NCI-H226 (cell line): ENCODE results near the gene RPL13A.
A peak's percentile ranks its signal among the peaks of the same experiment; 100 is the strongest.

ENCODE experiments used
- DNase-seq: peaks from one replicate; pipeline ENCODE4 v3.0.0-alpha.2; 2015

Gene RPL13A

DNA sequence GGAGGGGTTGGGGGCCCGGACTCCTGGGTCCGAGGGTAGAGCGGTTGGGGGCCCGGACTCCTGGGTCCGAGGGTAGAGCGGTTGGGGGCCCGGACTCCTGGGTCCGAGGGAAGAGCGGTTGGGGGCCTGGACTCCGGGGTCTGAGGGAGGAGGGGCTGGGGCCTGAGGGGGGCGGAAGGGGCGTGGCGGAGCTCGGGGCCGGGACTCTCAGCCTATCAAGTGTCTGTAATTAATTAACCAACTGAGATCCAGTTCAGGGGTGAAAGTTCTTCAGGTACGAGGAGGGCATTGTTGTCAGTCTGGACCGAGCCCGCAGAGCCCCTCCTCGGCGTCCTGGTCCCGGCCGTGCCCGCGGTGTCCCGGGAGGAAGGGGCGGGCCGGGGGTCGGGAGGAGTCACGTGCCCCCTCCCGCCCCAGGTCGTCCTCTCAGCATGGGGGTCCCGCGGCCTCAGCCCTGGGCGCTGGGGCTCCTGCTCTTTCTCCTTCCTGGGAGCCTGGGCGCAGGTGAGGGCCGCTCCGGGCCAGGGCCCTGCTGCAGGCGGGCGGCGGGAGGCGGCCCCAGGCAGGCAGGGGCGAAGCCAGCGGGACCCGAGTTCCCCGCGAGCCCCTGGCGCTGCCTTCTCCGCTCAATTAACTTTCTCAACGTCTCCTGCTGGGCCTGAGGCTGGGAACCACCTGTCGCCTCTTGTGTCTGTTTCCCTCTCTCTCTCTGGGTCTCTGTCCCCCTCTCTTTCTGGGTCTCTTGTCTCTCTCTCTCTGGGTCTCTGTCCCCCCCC is 25.8 kb downstream of the RPL13A start:
- no peak for DNase-seq

DNA sequence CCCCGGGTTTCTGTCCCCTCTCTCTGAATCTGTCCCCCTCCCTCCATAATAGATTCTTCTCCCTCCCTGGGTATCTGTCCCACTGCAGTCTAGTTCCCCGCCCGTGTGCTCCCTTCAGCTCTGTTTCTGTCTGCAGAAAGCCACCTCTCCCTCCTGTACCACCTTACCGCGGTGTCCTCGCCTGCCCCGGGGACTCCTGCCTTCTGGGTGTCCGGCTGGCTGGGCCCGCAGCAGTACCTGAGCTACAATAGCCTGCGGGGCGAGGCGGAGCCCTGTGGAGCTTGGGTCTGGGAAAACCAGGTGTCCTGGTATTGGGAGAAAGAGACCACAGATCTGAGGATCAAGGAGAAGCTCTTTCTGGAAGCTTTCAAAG is 26.3 kb downstream of the RPL13A start:
- DNase-seq, result no peak

DNA sequence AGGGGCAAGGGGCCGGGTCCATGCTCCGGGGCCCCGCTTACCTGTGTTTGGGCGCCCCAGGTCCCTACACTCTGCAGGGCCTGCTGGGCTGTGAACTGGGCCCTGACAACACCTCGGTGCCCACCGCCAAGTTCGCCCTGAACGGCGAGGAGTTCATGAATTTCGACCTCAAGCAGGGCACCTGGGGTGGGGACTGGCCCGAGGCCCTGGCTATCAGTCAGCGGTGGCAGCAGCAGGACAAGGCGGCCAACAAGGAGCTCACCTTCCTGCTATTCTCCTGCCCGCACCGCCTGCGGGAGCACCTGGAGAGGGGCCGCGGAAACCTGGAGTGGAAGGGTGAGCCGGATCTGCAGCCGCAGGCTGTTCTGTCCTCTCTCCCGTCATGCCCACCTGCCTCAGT is 26.7 kb downstream of the RPL13A start:
- no peak for DNase-seq

DNA sequence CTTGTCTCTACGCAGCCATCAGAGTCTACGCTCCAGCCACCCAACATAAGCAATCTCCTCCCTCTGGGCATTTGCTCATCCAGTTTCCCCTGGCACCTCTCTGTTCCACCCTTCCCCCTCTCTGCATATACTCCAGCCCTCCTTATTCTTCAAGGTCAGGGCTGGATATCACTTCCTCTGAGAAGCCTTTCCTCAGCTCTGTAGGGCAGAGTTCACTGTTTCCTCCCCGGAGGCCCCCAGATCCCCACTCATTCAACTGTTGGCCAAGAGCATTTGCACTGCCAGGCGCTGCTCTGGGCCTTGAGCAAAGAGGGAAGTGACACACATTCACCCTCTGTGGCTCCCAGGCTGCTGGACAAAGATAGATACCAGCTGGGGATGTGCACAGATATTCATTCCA is 28.4 kb downstream of the RPL13A start:
- DNase-seq, result no peak

DNA sequence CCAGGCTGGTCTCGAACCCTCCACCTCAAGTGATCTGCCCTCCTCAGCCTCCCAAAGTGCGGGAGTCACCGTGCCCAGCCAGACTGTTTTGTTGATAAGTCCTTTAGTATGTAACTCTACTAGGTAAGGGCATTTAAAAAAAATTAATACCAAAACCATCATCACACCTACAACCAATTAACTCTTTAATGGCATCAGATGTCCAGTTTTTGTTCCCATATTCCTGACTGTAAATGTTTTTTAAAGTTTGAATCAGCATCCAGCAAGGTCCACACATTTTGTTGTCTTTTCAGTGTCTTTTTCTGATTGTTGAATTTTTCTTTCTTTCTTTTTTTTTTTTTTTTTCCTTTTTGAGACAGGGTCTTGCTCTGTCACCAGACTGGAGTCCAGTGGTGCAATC is 30.6 kb downstream of the RPL13A start:
- no peak for DNase-seq

DNA sequence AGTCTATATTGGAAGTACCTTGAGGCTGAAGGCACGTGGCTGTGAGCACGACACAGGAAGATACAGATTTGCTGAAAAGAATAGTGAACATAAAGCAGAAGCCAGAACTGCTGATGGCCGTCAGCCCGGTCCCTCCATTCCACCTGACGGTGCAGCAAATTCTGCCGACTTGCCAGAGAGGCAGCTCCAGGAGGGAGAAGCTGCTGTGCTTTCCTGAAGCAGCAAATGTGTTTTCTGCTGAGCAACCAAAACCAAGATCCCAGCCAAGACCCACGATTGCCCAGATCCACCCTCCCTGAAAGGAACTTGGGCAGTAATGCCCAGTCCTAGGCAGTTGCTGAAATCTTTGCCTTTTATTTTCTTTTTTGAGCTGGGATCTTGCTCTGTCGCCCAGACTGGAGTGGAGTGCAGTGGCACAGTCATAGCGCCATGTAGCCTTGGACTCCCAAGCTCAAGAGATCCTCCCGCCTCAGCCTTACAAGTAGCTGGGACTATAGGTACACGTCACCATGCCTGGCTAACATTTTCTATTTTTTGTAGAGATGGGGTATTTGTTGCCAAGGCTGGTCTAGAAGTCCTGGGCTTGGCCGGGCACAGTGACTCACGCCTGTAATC is 33.4 kb downstream of the RPL13A start:
- no peak for DNase-seq

DNA sequence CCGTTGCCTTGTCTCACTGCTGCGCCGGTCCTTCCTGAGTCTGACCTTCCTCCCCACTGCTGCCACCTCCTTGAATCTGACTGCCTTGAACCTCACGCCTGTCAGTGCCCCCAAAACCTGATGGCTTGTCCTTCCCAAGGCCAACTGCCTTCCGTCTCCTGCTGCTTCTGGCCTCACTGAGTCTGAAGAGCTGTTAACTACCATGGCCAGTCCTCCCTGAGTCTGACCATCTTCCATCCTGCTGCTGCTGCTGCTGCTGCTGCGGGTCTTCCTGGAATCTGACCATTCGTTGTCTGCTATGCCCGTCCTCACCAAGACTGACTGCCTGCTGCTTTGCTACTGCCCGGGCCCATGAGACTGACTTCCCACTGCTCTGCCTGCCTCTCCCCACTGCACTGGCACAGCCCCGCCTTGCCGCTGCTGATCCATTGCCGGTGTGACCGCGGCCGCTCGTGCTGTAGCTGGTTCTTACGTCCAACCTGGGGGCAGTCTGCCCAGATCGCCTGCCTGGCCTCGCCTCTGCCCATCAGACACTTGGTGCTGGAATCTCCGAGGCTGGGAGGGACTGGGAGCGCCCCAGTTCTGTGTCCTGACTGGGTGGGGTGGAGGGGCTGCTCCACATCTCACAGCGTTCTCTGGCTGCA is 37.5 kb downstream of the RPL13A start:
- no peak for DNase-seq

DNA sequence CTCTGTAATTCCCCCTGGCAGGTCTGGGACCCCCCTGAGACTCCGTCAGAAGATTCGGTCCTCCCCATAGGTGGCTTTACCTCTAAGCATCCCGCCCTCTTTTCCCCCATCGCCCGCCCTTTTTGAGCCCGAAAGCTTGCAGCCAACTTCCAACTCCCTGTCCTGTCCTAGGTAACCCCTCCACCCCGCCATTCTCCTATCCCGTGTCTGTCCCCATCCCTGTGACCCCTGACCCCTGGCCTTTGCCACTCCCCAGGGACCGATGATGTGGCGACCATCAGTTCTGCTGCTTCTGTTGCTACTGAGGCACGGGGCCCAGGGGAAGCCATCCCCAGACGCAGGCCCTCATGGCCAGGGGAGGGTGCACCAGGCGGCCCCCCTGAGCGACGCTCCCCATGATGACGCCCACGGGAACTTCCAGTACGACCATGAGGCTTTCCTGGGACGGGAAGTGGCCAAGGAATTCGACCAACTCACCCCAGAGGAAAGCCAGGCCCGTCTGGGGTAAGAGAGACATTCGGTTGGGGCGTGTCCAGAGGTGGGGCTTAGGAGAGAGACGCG is 40.9 kb downstream of the RPL13A start:
- no peak for DNase-seq

DNA sequence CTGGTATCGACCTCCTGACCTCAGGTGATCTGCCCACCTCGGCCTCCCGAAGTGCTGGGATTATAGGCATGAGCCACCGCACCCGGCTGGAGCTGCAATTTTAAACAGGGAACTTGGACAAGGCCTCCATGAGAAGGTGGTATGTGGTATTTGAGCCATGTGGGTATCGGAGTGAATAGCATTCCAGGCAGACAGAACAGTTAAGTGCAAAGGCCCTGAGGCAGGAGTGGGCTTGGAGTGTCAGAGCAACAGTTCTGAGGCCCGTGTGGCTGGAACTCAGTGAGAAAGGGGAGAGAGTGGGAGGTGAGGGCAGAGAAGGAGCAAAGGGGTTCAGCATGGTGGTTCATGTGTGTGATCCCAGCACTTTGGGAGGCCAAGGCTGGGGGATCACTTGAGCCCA is 43.3 kb downstream of the RPL13A start:
- DNase-seq, result no peak

DNA sequence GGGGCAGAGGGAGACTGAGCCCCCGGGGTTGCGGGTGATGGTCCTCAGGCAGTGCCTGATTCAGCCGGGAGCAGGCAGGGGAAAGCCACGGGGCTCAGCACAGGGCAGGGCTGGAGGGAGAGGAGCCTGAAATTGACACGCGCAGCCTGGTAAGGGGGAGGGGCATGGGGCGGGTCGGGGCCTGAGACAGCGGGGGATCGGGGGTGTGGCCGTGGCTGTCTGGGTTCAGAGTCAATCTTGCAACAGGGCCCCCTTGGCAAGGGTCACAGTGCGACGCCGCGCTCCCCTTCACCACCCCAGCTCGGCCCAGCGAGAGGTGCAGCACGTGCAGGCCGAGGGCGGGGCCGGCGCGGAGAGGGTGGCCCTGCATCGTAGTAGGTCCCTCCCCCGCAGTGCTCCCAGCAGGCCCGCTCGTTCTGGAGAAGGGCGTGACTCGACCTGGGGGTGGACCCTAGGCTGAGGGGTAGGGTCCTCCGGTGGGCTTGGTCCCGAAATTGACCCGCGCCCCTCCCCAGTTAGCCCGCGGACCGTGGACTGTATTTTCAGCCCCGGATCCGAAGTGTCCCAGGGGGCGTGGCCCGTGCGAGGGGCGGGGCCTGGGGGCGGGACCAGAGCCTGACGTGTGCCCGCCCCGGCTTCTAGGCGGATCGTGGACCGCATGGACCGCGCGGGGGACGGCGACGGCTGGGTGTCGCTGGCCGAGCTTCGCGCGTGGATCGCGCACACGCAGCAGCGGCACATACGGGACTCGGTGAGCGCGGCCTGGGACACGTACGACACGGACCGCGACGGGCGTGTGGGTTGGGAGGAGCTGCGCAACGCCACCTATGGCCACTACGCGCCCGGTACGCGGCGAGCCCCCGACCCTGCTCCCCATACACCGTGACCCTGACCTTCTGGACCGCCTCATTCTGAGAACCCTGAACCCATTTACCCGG is 46.4 kb downstream of the RPL13A start:
- peak; percentile 52 for DNase-seq

DNA sequence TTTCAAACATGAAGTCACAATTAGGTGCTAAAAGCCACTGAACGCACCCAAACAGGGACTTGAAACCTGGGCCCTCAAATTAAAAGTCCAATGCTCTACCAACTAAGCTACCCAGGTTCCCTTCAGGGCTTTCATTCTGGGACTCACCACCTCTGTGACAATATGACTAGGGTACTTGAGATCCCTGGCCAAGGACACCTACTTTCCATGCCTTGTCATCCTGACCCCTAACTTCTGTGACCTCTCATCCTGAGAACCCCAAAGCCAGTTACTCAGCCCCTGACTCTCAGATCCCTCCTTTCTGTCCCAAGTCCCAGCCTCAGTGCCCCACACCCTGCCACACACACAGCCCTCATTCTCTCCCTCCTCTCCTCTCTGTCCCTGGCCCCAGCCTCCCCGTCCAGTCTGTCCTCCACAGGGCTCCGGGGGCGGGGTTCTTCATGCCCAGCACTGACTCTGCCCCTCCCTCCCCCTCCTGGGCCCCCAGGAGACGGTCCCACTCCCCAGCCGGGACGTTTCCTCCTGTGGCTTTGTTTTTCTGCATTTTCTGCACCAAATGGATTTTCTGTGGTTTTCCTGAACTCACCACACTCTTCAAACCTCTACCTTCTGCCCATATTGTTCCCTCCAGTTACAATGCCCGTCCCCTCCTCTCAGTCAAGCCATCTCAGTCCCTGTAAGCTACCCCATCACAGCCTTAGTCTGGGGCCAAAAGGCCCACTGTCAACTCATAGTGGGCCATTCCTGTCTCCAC is 47.4 kb downstream of the RPL13A start:
- no peak for DNase-seq

DNA sequence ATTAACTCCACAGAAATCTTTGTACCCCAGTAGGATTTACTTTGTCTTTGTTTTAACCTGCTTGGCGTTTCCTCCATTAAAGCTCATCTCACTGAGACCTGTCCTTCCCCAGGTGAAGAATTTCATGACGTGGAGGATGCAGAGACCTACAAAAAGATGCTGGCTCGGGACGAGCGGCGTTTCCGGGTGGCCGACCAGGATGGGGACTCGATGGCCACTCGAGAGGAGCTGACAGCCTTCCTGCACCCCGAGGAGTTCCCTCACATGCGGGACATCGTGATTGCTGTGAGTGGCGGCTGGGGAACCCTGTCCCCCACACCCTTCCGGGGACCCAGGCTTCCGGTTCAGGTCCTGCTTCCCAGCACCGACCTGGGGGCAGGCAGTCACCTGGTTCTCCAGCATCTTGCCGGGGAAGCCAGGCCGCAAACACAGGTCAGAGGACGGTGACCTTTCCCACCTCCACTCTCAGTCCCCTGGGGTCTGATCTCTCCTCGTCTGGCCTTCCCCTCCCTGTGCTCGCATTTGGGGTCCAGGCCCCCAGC is 49.6 kb downstream of the RPL13A start:
- no peak for DNase-seq

DNA sequence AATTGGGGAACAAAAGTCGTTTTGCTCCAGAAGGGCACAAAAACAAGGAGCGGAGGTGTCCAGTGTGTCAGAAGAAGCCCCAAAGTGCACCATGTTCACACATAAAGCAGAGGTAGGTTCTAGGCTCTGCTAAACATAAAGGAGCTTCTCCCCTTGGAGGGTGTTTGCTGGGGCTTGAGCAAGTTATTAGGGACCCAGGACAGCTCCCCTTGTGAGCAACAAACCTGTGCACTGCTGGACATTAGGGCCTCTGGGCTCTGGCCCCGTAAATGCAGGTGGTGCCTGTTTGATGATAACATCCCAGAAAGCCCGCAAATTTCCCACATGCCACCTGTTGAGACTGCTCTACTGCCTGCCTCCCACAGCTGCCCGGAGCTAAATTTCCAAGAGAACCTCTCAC is 51.2 kb downstream of the RPL13A start:
- no peak for DNase-seq

DNA sequence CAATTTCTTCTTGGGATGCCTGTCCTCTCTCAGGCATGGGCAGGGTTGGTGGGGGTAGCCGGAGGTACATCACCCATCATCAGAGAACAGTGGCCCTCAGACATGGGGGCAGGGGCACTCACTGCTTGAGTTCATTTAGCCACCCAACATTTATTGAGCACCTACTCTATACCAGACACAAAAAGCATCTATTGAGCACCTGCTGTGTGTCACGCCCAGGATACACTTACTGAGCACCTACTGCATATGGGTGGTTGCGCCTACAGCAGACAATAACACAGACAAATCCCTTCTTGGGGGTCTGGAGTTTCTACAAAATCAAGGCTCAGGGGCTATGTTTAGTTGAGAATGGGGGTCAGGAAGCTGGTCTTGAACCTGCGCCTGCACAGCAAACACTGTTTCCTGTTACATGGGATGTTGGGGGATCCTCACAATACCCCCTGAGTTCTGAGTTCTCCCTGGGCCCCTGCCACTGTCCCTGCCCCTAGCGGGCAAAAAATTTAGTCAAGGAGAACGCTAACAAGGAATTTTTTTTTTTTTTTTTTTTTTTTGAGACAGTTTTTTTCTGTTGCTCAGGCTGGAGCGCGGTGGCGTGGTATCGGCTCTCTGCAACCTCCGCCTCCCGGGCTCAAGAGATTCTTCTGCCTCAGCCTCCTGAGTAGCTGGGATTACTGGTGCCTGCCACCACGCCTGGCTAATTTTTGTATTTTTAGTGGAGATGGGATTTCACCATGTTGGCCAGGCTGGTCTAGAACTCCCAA is 52.0 kb downstream of the RPL13A start:
- no peak for DNase-seq
